Nephron progenitor cell (in vitro differentiated cells): ENCODE results near the gene CAMSAP2.

Experiments used
- DNase-seq: peaks from one replicate; pipeline ENCODE4 v3.0.0; 2021
- H3K27ac Mint-ChIP-seq: 2 replicates; pipeline ENCODE4 v1.8.0; 2021; ENCODE audit warnings: mild to moderate bottlenecking, moderate library complexity, mixed read lengths
- H3K27me3 Mint-ChIP-seq: 2 replicates; pipeline ENCODE4 v1.8.0; 2021; ENCODE audit warnings: mild to moderate bottlenecking, low read depth, mixed read lengths; ENCODE audit not compliant: poor library complexity
- H3K36me3 Mint-ChIP-seq: 2 replicates; pipeline ENCODE4 v1.8.0; 2021; ENCODE audit warnings: low read depth, mixed read lengths
- H3K4me1 Mint-ChIP-seq: 2 replicates; pipeline ENCODE4 v1.8.0; 2021; ENCODE audit warnings: mixed read lengths
- H3K4me3 Mint-ChIP-seq: 2 replicates; pipeline ENCODE4 v1.8.0; 2021; ENCODE audit warnings: mild to moderate bottlenecking, moderate library complexity, mixed read lengths
- H3K9me3 Mint-ChIP-seq: 2 replicates; pipeline ENCODE4 v1.8.0; 2021; ENCODE audit warnings: mild to moderate bottlenecking, moderate library complexity, mixed read lengths
- CTCF ChIP-seq: fragments of 200-600 bp; sonication (generic); IDR thresholded peaks from 2 replicates; pipeline ENCODE4 v1.5.0; 2021; ENCODE audit warnings: antibody characterized with exemption

The CAMSAP2 gene

DNA sequence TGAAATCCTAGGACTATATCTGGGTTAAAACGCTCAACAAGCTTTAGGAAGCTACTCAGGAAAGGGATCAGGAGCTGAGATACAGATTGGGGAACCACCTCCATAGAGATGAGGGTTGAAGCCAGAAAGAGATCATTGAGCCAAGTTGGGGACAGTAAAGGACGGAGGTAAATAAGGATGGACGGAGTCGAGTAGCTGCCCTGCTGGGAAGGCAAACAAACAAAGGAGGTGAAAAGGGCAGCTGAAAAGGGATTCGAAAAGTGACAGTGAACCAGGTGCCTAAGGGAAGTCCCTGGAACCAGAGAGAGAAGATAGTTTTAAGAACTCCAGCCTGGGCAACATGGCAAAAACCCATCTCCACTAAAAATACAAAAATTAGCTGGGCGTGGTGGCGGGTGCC, 6.3 kb upstream of the CAMSAP2 start:
- Mint-ChIP-seq H3K27me3 (peaks cover 6% of the 10 kb centered on the region), H3K27ac (peak overlapping the region; percentile 19), H3K4me1 (peaks cover 14% of the 10 kb centered on the region), H3K4me3 (no peak overlapping the region), H3K9me3 (no peaks in the 10 kb centered on the region), H3K36me3 (no peaks in the 10 kb centered on the region)
- no peak for DNase-seq
- TF ChIP-seq CTCF, result no peak

DNA sequence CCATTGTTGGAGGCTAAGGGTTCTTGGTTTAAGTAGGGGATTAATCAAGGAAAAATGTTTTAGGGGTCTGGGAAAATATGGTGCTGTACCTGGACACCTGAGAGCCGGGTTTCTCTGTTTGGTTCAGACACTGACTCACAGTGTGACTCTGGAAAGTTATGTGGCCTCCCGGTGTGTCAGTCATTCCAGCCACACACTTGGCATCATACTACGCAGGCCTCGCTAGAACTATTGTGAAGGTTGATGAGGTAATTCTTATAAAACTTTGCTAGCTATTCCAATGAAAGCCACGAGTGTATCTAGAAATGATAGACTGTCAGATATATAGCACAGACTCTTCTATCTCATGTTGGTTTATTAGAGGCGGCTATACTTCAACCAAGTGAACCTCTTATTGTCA, 4.8 kb upstream of the CAMSAP2 start:
- peaks cover 6% of the 10 kb centered on the region for H3K27me3 Mint-ChIP-seq
- H3K4me1 Mint-ChIP-seq, result peaks cover 26% of the 10 kb centered on the region
- TF ChIP-seq CTCF, result no peak
- H3K36me3 Mint-ChIP-seq, result no peaks in the 10 kb centered on the region
- no peak overlapping the region for H3K27ac Mint-ChIP-seq
- no peak for DNase-seq
- no peak overlapping the region for H3K4me3 Mint-ChIP-seq
- H3K9me3 Mint-ChIP-seq, result no peaks in the 10 kb centered on the region

- H3K27me3 Mint-ChIP-seq, result peaks cover 3% of the 10 kb centered on the region
- peak overlapping the region; percentile 100 for H3K4me3 Mint-ChIP-seq
- DNase-seq, result no peak
- H3K27ac Mint-ChIP-seq, result peak overlapping the region; percentile 70
- H3K4me1 Mint-ChIP-seq, result peaks cover 44% of the 10 kb centered on the region
- no peaks in the 10 kb centered on the region for H3K9me3 Mint-ChIP-seq
- H3K36me3 Mint-ChIP-seq, result no peaks in the 10 kb centered on the region
- no peak for TF ChIP-seq CTCF
Measured at GRCh38 chr1:200737647-200738291, 924 bp upstream of the CAMSAP2 start.

GRCh38 chr1:200738949-200739651, 407 bp downstream of the CAMSAP2 start:
- peak overlapping the region; percentile 100 for H3K27ac Mint-ChIP-seq

DNA sequence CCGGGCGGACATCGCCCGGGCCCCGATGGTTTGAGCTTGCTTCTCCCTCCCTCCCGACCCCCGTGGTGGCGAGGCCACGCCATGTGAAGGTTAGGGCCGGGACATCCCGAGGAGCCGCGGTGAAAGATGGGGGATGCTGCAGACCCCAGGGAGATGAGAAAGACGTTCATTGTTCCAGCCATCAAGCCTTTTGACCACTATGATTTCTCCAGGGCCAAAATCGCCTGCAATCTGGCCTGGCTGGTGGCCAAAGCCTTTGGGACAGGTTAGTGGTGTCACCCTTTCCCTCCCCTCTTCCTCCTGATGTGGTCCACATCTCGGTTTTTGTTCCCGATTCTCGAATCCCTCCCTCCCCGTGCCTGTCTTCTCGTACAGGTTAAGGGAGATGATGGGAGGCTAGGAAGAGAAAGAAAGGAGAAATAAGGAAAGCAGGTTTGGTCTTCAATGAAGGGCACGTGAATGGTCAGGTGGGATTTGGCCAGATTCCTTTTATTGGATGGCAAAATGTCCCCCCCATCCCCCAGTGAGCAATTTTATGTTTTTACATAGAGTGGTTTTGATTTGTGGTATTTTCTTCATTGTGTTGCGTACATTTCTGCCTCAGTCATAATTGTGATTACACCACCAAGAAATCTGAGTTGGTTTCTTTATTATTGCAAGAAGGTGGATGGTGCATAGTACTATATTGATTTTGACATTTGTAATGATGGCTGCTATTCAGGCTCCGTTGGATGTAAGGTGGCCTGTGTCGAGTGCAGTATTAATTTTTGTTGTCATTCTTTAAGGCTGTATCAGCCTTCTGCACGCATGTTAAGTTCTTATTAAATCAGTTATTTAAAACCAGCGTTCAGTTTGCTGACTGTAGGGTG, 1.2 kb downstream of the CAMSAP2 start:
- Mint-ChIP-seq H3K27me3 (peaks cover 3% of the 10 kb centered on the region), H3K27ac (peak overlapping the region; percentile 32), H3K4me1 (peaks cover 57% of the 10 kb centered on the region), H3K36me3 (peaks cover 16% of the 10 kb centered on the region), H3K4me3 (peak overlapping the region; percentile 100), H3K9me3 (no peaks in the 10 kb centered on the region)
- TF ChIP-seq CTCF, result no peak
- no peak for DNase-seq

More at GRCh38 chr1:200738949-200739651, 407 bp downstream of the CAMSAP2 start:
- Mint-ChIP-seq H3K9me3 (no peaks in the 10 kb centered on the region), H3K4me1 (peaks cover 50% of the 10 kb centered on the region), H3K27me3 (peaks cover 3% of the 10 kb centered on the region), H3K36me3 (peaks cover 7% of the 10 kb centered on the region), H3K4me3 (peak overlapping the region; percentile 100)
- peak; percentile 76 for DNase-seq
- no peak for TF ChIP-seq CTCF
